Measurements from ENCODE around the gene LCN1.

GRCh38 chr9:135519179-135519971, 1.9 kb upstream of the LCN1 start:
- TF ChIP-seq EZH2phosphoT487 (IDR thresholded peaks at IDR 0.05; ENCODE audit: borderline replicate concordance, low read length) (no peak), CTCF (IDR thresholded peaks at IDR 0.05; ENCODE audit: low read depth, low read length, poor library complexity, severe bottlenecking) (no peak)

Data from DOHH2 (cell line).